Fibroblast of lung (primary cell): ENCODE data around the gene POLR2H.

ENCODE experiments used
- CTCF ChIP-seq, 2 donors: IDR thresholded peaks in 1 of 2; conservative IDR thresholded peaks in 1 of 2; 1 replicate in 1 of 2; 2 replicates in 1 of 2; pipeline ENCODE4 v1.5.1; 2011 to 2012; ENCODE audit warnings: low read length in 2 of 2, control low read depth in 1 of 2, inconsistent platforms in 1 of 2, low read depth in 1 of 2, mild to moderate bottlenecking in 1 of 2
- EZH2 ChIP-seq: IDR thresholded peaks from 2 replicates; pipeline ENCODE4 v1.5.1; 2012; ENCODE audit warnings: low read length, control low read depth, mild to moderate bottlenecking; ENCODE audit errors: missing control alignments

- no peak for TF ChIP-seq CTCF (conservative IDR thresholded peaks at IDR 0.05 in 1 of 2, IDR thresholded peaks at IDR 0.05 in 1 of 2; ENCODE audit: low read depth in 1 of 2, low read length in 2 of 2)
- no peak for TF ChIP-seq EZH2
Measured at GRCh38 chr3:184354754-184355153, 6.8 kb upstream of the POLR2H start.
